D721Med (cell line): ENCODE results near the gene BRF1.

Experiments used
- DNase-seq: peaks from one replicate; pipeline ENCODE4 v3.0.0; 2011; ENCODE audit warnings: low spot score; ENCODE audit not compliant: insufficient read length
- FAIRE-seq: peaks from 2 replicates; lab custom pipeline; 2011; peaks lifted over from hg19 to GRCh38; lab: Jason Lieb, UNC
- CTCF ChIP-seq: IDR thresholded peaks from 2 replicates; pipeline ENCODE4 v1.5.1; 2012; ENCODE audit warnings: mild to moderate bottlenecking, control low read depth; ENCODE audit not compliant: insufficient read depth; ENCODE audit errors: missing control alignments

Gene BRF1

GRCh38 chr14:105300542-105301102, at the start of gene BRF1:
BRF1 (minus strand) TSS chr14:105301001; CDS start chr14:105300629, 372 bp downstream.
- DNase-seq: peak; percentile 65
- TF ChIP-seq CTCF: no peak
- FAIRE-seq: no peak

GRCh38 chr14:105349992-105350391, 49.2 kb upstream of the BRF1 start:
- FAIRE-seq: no peak
- no peak for TF ChIP-seq CTCF
- no peak for DNase-seq

- TF ChIP-seq CTCF: no peak
- no peak for FAIRE-seq
- DNase-seq: no peak
Measured at GRCh38 chr14:105348945-105349699, 48.3 kb upstream of the BRF1 start.

GRCh38 chr14:105348169-105348944, 47.6 kb upstream of the BRF1 start:
- DNase-seq (no peak), FAIRE-seq (no peak)
- no peak for TF ChIP-seq CTCF

- FAIRE-seq: no peak
- TF ChIP-seq CTCF: no peak
- DNase-seq: no peak
Measured at GRCh38 chr14:105347587-105347968, 46.8 kb upstream of the BRF1 start.

- TF ChIP-seq CTCF: no peak
- no peak for FAIRE-seq
- no peak for DNase-seq
Measured at GRCh38 chr14:105346876-105347586, 46.2 kb upstream of the BRF1 start.
